PC-3 (cell line): Measurements from ENCODE around the gene PIM3. TPM values are rescaled to one million over a fixed set of nuclear protein-coding genes. Genes with fewer than 3 reads are reported as not detected.

Experiments
- ATAC-seq: fragments of 200-7000 bp; cut with Tn5 transposase; 2 replicates; pipeline ENCODE4 v1.9.1; 2020; ENCODE audit warnings: mild to moderate bottlenecking, moderate library complexity
- BruUV-seq: library from RNA; stranded (reverse); fragments of 400-500 nt; replicated peaks from 2 replicates; lab custom pipeline; 2021; lab: Mats Ljungman, UMichigan
- CTCF ChIA-PET: fragments of 300-600 bp; sonication (Branson Sonifier 250); formaldehyde crosslinking; loops from one replicate; lab custom pipeline; 2022; ENCODE audit warnings: antibody characterized with exemption; lab: Charles Lee
- POLR2A ChIA-PET: fragments of 300-600 bp; sonication (Branson Sonifier 250); formaldehyde crosslinking; loops from one replicate; lab custom pipeline; 2022; ENCODE audit warnings: antibody characterized with exemption; ENCODE audit not compliant: unreplicated experiment; lab: Charles Lee
- DNase-seq: peaks from one replicate; pipeline ENCODE4 v3.0.0-alpha.2; 2015
- H2AFZ ChIP-seq: fragments of 300-600 bp; sonication (generic); 2 replicates; pipeline ENCODE4 v1.6.0; 2016; ENCODE audit warnings: antibody characterized with exemption, low read length
- H3F3A ChIP-seq: fragments of 300-600 bp; sonication (generic); one replicate; pipeline ENCODE4 v1.6.0; 2017; ENCODE audit warnings: antibody characterized with exemption, low read length, control low read depth, mild to moderate bottlenecking; ENCODE audit not compliant: unreplicated experiment
- H3K27ac ChIP-seq: fragments of 300-600 bp; sonication (generic); 2 replicates; pipeline ENCODE4 v1.5.1; 2016; ENCODE audit warnings: mild to moderate bottlenecking, low read length
- H3K27me3 ChIP-seq: fragments of 300-600 bp; sonication (generic); 2 replicates; pipeline ENCODE4 v1.6.1; 2016; ENCODE audit warnings: low read length, mixed read lengths
- H3K36me3 ChIP-seq: fragments of 300-600 bp; sonication (generic); 2 replicates; pipeline ENCODE4 v1.6.1; 2016; ENCODE audit warnings: low read depth, mixed run types, low read length, mixed read lengths
- H3K4me1 ChIP-seq: fragments of 300-600 bp; sonication (generic); 2 replicates; pipeline ENCODE4 v1.5.1; 2016; ENCODE audit warnings: low read length; ENCODE audit not compliant: insufficient read depth
- H3K4me2 ChIP-seq: fragments of 300-600 bp; sonication (generic); 2 replicates; pipeline ENCODE4 v1.6.0; 2016; ENCODE audit warnings: low read length
- H3K4me3 ChIP-seq: fragments of 300-600 bp; sonication (generic); 2 replicates; pipeline ENCODE4 v1.5.1; 2016; ENCODE audit warnings: mild to moderate bottlenecking, low read length, mixed read lengths
- H3K79me2 ChIP-seq: fragments of 300-600 bp; sonication (generic); 2 replicates; pipeline ENCODE4 v1.6.1; 2017; ENCODE audit warnings: low read length, mixed read lengths
- H3K9ac ChIP-seq: fragments of 300-600 bp; sonication (generic); 2 replicates; pipeline ENCODE4 v1.6.0; 2016; ENCODE audit warnings: mild to moderate bottlenecking, low read length
- H3K9me2 ChIP-seq: fragments of 300-600 bp; sonication (generic); replicated peaks from 2 replicates; pipeline ENCODE4 v1.6.1; 2016; ENCODE audit warnings: mixed run types, low read length, mixed read lengths
- H3K9me3 ChIP-seq: fragments of 300-600 bp; sonication (generic); 2 replicates; pipeline ENCODE4 v1.6.1; 2016; ENCODE audit warnings: low read length, mixed read lengths
- H4K20me1 ChIP-seq: fragments of 300-600 bp; sonication (generic); 2 replicates; pipeline ENCODE4 v1.6.1; 2016; ENCODE audit warnings: low read length, mixed read lengths
- EZH2 ChIP-seq: fragments of 300-600 bp; sonication (generic); IDR thresholded peaks from one replicate; pipeline ENCODE4 v1.6.1; 2017; ENCODE audit warnings: antibody characterized with exemption, mild to moderate bottlenecking, low read length; ENCODE audit not compliant: unreplicated experiment
- EZH2phosphoT487 ChIP-seq: fragments of 300-600 bp; sonication (generic); IDR thresholded peaks from 2 replicates; pipeline ENCODE4 v1.6.1; 2018; ENCODE audit warnings: mild to moderate bottlenecking, antibody characterized with exemption, low read length, borderline replicate concordance
- intact Hi-C: fragments of 100-400 bp; cut with micrococcal nuclease; formaldehyde crosslinking; loops from 2 replicates; pipeline ENCODE4 v1.9.0; 2023
- total RNA-seq: library from RNA; depleted of rRNA; stranded (reverse); fragments of >200 nt; gene quantifications from 2 replicates; pipeline ENCODE4 v1.2.3, GENCODE V29; 2014
- TF ChIP-seq, protein P1 (sequence below): fragments of 300-600 bp; sonication (generic); conservative IDR thresholded peaks from 2 replicates; pipeline ENCODE4 v1.5.1; 2017; ENCODE audit warnings: antibody characterized with exemption, low read depth, mild to moderate bottlenecking, low read length

The PIM3 gene
- total RNA-seq, 1 experiment from 2014 or later, result 61.7 TPM

DNA sequence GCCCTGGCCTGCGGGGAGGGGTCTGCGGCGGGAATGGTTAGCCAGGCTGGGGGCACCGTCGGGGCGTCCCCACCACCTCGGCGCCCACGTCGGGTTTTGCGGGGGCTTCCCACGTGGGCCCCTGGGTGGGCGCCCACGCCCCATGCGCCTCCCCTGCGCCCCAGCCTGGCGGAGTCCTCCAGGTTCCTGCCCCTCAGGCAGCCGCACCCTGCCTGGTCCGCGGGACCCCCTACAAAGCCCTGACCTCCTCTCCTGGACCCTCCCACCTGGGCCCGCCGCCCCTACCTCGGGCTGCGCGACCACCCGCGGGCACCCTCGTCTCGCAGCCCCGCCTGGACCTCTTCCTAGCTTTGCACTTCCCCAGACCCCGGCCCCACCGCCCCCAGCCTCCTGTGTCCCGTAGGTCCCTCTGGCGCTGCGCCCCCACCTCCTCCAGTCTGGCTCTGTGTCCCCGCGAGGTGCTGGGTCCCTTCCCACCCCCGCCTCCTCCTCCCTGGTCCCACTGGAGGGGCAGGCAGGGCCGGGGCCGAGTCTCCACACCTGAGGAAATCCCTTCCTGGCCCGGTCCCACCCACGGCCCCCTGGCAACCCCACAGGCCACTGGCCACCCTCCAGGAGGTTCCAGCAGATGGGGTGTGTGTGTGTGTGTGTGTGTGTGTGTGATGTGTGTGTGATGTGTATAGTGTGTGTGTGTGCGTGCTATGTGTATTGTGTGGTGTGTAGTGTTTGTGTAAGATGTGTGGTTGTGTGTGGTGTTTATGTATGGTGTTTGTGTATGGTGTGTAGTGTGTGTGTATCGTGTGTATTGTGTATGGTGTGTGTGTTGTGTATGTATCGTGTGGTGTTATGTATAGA lies 11.8 kb downstream of the PIM3 start:
- Histone ChIP-seq H4K20me1 (no peaks in the 10 kb centered on the region), H3K36me3 (no peaks in the 10 kb centered on the region), H3K4me1 (peaks cover 11% of the 10 kb centered on the region), H3K9me2 (no peaks in the 10 kb centered on the region), H3K9ac (no peak overlapping the region), H3K9me3 (no peaks in the 10 kb centered on the region), H3K27me3 (no peaks in the 10 kb centered on the region), H3F3A (peaks cover 5% of the 10 kb centered on the region), H3K27ac (no peak overlapping the region), H2AFZ (no peak overlapping the region), H3K79me2 (no peaks in the 10 kb centered on the region), H3K4me3 (no peak overlapping the region), H3K4me2 (no peak overlapping the region)
- no peak for DNase-seq
- BruUV-seq, result no TSS peak
- TF ChIP-seq, protein P1, sequence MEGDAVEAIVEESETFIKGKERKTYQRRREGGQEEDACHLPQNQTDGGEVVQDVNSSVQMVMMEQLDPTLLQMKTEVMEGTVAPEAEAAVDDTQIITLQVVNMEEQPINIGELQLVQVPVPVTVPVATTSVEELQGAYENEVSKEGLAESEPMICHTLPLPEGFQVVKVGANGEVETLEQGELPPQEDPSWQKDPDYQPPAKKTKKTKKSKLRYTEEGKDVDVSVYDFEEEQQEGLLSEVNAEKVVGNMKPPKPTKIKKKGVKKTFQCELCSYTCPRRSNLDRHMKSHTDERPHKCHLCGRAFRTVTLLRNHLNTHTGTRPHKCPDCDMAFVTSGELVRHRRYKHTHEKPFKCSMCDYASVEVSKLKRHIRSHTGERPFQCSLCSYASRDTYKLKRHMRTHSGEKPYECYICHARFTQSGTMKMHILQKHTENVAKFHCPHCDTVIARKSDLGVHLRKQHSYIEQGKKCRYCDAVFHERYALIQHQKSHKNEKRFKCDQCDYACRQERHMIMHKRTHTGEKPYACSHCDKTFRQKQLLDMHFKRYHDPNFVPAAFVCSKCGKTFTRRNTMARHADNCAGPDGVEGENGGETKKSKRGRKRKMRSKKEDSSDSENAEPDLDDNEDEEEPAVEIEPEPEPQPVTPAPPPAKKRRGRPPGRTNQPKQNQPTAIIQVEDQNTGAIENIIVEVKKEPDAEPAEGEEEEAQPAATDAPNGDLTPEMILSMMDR, result no peak
- TF ChIP-seq EZH2phosphoT487, result no peak
- no peak for TF ChIP-seq EZH2
- no peak for ATAC-seq
- intact Hi-C loops, result loop anchor here (10.0 kb wide), 1 partner anchor 62 kb away; no protein-coding TSS in a partner anchor
- ChIA-PET POLR2A (no interaction called here), CTCF (no interaction called here)

DNA sequence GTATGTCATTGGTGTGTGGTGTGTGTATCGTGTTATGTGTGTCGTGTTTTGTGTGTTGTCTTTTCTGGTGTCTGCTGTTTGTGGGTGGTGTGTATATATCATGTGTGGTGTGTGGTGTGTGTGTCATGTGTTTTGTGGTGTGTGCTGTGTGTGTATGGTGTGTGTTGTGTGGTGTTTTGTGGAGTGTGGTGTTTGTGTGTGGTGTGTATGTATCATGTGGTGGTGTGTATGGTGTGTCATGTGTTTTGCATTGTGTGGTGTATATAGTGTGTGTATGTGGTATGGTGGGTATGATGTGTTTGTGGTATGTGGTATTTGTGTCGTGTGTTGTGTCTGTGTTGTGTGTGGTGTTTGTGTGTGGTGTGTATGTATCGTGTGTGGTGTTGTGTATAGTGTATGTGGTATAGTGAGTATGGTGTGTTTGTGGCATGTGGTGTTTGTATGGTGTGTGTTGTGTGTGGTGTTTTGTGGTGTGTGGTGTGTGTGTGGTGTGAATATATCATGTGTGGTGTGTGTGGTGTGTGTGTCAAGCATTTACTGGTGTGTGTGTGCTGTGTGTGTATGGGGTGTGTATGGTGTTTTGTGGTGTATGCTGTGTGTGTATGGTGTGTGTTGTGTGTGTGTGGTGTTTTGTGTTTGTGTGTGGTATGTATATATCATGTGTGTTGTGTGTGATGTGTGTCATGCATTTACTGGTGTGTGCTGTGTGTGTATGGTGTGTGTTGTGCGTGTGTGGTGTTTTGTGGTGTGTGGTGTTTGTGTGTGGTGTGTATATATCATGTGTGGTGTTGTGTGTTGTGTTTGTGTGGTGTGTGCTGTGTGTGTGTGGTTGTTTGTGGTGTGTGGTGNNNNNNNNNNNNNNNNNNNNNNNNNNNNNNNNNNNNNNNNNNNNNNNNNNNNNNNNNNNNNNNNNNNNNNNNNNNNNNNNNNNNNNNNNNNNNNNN lies 12.7 kb downstream of the PIM3 start:
- H3F3A ChIP-seq, result peaks cover 5% of the 10 kb centered on the region
- H3K4me3 ChIP-seq, result no peak overlapping the region
- H3K27me3 ChIP-seq, result no peaks in the 10 kb centered on the region
- ChIA-PET POLR2A (no interaction called here), CTCF (no interaction called here)
- H3K9me2 ChIP-seq, result no peaks in the 10 kb centered on the region
- ATAC-seq, result no peak
- TF ChIP-seq EZH2phosphoT487 (no peak), EZH2 (no peak)
- TF ChIP-seq, protein P1, result no peak
- BruUV-seq, result no TSS peak
- no peak overlapping the region for H3K9ac ChIP-seq
- no peak overlapping the region for H3K27ac ChIP-seq
- intact Hi-C loops, result loop anchor here (10.0 kb wide), 1 partner anchor 62 kb away; no protein-coding TSS in a partner anchor
- H4K20me1 ChIP-seq, result no peaks in the 10 kb centered on the region
- no peaks in the 10 kb centered on the region for H3K79me2 ChIP-seq
- no peaks in the 10 kb centered on the region for H3K9me3 ChIP-seq
- H2AFZ ChIP-seq, result no peak overlapping the region
- H3K36me3 ChIP-seq, result no peaks in the 10 kb centered on the region
- DNase-seq, result no peak
- H3K4me1 ChIP-seq, result peaks cover 11% of the 10 kb centered on the region
- H3K4me2 ChIP-seq, result no peak overlapping the region
